ENCODE results near the gene HS3ST4.

GRCh38 chr16:25656639-25657038, 35.1 kb upstream of the HS3ST4 start:
- TF ChIP-seq CTCF (IDR thresholded peaks at IDR 0.05) (no peak), POLR2A (IDR thresholded peaks at IDR 0.05) (no peak)

Measured in esophagus squamous epithelium (tissue), 4 donors.